DMS53 treated with DMSO at 0.1 percent for 48 hours (cell line): ENCODE results near the gene AFG3L2.

Source experiments
- DNase-seq: peaks from one replicate; lab custom pipeline; 2025; ENCODE audit not compliant: unreplicated experiment; lab: John Stamatoyannopoulos, UW

AFG3L2 gene

GRCh38 chr18:12362473-12363174 lies 14.4 kb downstream of the AFG3L2 start:
- no peak for DNase-seq

DNA sequence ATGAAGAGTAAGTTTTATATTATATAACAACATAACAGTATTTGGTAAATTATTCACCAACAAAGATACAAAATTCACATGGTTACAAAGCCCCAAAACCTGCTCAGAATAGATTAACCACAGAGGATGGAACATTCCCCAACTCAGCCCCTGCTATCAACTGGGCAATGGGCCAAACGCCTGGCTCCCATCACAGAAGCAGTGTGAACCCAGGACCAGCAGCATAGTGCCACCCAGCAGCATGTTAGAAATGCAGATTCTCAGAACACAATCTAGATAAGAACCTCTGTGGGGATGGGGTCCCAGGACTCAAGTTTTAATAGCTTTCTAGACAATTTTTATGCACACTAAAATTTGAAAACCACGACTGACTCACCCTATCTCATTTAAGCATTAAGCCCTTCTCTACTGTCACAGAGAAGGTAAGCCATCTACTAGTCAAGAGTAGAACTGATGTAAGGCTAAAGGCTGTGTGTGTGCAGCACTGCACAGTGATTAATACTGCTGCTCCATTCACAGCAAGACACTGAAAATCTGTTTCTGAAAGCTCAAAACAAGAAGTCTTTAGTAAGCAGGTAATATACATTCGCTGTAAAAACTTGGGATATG lies 15.2 kb downstream of the AFG3L2 start:
- DNase-seq = no peak

DNA sequence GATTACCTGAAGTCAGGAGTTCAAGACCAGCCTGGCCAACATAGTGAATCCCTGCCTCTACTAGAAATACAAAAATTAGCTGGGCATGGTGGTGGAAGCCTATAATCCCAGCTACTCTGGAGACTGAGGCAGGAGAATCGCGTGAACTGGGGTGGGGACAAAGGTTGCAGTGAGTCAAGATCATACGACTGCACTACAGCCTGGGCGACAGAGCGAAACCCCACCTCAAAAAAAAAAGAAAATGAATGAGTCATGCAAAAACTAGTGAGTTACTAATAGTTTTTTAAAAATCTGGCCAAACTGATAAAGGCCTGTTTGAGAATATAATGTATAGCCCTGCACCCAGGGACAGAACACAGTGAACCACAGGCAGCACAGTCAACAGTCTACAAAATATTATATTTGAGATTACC lies 17.5 kb downstream of the AFG3L2 start:
- DNase-seq = no peak

GRCh38 chr18:12352188-12352587 lies 24.8 kb downstream of the AFG3L2 start:
- DNase-seq = no peak

DNA sequence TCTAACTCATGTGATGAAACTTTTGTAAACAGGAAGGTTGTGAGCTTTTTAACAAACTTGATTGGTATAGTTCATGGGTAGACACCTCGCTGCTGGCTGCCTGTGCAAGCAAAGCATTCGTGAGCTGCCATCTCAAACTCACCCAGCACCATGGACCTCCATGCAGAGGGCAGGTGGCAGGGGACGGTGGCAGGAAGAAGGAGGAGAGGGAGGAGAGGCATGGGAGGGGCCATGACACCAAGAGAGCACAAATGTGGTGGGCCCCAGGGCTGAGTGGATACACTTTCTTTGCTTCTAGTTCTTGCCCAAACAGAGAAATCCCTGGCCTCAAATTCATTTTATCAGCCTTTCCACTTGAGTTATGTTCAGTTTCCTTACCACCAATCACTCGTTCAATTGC lies 29.1 kb downstream of the AFG3L2 start:
- no peak for DNase-seq

DNA sequence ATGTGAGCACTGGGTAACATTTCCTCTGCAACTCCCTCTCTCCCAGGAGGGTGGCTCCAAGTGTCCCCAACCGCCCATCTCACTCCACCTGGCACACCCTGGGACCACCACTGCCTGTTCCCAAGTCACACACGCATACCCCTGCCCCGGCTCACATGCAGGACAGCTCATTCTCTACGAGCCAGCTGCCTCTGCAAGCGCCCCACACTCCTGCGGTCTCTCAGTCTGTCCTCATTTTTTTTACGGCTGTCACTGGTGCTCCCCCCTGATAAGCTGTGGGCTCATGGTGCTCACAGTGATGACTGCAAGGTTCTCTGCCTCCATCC lies 30.8 kb downstream of the AFG3L2 start:
- DNase-seq = no peak

DNA sequence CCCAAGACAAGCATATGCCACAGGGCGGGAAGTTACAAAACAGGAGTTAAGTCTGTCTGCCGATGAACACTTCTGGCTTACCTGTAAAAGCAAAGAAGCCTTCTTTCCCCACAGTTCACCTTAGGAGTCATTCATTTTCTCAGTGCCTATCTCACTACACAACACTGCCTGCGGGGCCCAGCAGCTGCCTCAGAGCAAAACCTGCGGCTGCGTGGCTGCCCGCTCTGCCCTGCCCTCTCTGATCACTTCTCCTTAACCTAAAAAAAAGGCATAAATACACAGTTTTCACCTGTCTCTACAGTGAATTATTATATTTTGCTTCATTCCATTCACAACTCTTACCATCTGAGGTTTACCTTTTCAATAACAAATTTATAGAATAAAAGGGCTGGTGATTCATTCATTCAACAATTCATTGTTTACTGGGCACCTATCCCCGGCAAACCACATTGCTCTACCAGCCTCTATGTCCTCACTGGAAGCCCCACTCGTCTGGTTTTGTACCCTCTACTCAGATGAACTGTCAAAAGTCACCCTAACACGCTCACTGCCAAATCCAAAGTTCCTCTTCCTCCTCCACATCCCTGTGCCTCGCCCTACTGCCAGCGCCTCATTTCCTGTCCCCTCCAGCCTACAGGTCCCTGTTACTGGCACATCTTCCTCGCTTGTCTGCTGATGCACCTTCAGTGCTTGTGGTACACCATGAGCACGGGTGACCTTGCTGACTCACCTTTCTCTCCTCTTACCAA lies 31.4 kb downstream of the AFG3L2 start:
- no peak for DNase-seq

DNA sequence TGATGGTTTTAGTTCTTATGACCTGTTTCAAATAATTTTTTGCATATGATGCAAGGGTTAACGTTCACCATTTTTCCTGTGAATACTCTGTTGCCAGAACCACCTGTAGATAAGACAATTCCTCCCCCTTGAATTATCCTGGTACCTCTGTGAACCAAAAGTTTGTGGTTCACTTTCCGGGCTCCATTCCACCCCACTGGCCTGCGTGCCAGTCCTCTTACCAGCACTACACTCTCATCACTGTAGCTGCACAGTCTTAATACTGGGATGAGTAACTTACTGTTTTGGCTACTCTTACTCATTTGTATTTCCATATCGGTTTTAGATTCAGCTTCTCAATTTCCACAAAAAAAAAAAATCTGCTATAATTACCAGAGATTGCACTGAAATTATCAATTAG lies 34.4 kb downstream of the AFG3L2 start:
- no peak for DNase-seq

GRCh38 chr18:12340945-12341660 lies 35.9 kb downstream of the AFG3L2 start:
- DNase-seq = no peak

- no peak for DNase-seq
Observed at GRCh38 chr18:12338382-12338781, 38.6 kb downstream of the AFG3L2 start.

GRCh38 chr18:12336887-12337286 lies 40.1 kb downstream of the AFG3L2 start:
- DNase-seq = peak; percentile 12

DNA sequence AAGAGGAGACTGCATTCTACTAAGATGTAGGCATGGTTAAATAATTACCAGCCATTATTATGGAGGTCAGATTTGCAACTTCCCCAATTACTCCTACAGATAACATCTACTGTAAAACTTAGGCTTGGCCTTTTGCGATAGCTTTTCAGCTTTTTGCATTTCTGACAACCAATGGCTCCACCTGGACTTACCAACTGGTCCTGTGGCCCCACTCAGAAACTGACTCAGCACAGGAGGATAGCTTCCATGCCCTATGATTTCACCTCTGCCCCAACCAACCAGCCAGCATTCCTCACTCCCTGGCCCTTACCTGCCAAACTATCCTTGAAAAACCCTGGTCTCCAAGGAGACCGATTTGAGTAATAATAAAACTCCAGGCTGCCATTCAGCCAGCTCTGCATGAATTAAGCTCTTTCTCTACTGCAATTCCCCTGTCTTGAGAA lies 40.8 kb downstream of the AFG3L2 start:
- no peak for DNase-seq

- DNase-seq = no peak
Observed at GRCh38 chr18:12335503-12335902, 41.5 kb downstream of the AFG3L2 start.

DNA sequence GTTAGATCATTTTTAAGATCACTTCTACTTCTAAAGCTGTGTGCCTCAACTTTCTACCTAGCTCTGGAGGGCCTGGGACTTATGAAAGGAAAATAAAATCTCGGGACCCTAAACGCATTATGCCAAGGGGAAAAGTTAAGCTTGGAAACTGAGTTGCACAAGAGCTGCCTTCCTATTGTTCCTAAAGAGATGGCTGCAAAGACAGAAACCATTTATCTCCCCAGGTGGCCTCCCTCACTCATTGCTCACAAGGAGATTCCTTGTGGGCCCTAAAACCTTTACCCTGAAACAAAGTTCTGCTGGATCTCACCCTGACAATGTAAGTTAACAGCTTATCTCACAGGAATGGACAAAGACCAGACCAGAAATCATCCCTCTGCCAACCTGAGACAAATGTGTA lies 42.2 kb downstream of the AFG3L2 start:
- no peak for DNase-seq

GRCh38 chr18:12334366-12334808 lies 42.6 kb downstream of the AFG3L2 start:
- DNase-seq = no peak

- DNase-seq = no peak
Observed at GRCh38 chr18:12333506-12334290, 43.3 kb downstream of the AFG3L2 start.

GRCh38 chr18:12330766-12331165 lies 46.3 kb downstream of the AFG3L2 start:
- DNase-seq = no peak

GRCh38 chr18:12329125-12329698 lies 47.8 kb downstream of the AFG3L2 start:
- no peak for DNase-seq

- DNase-seq = no peak
Observed at GRCh38 chr18:12328179-12328823, 48.7 kb downstream of the AFG3L2 start.
